ENCODE results near the gene TTC31. TPM values are rescaled to one million over a fixed set of nuclear protein-coding genes. Genes with fewer than 3 reads are reported as not detected.

Gene TTC31
- total and polyA plus RNA-seq, 7 donors, result 5.4 to 13.2 (median 9.4) TPM

DNA sequence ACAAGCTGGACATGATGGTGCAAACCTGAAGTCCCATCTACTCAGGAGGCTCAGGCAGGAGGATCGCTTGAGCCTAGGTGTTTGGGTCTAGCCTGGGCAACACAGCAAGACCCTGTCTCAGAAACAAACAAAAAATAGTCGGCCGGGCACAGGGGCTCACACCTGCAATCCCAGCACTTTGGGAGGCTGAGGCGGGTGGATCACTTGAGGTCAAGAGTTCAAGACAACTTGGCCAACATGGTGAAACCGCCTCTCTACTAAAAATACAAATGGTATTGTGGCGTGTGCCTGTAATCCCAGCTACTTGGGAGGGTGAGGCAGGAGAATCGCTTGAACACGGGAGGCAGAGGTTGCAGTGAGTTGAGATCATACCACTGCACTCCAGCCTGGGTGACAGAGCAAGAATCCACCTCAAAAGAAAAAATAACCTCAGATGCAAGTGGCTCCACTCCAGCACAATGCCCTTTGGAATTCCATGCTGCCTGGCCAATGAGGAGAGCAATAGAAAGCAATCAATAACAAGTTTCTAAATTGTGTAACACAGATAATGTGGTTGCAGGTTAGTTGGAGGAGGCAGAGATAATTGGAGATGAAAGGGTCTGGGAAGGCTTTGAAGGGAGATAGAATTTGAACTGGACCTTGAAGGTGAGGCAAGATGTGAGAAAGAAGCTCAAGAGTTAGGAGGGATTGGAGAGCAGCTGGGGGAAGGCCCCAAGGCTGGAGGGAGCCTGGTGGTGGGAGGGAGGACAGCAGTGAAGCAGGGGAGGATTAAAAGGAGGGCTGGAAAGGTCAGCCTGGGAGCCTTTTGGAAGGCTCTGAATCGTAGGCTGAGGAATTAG, 6.0 kb downstream of the TTC31 start:
- TF ChIP-seq, protein P1, sequence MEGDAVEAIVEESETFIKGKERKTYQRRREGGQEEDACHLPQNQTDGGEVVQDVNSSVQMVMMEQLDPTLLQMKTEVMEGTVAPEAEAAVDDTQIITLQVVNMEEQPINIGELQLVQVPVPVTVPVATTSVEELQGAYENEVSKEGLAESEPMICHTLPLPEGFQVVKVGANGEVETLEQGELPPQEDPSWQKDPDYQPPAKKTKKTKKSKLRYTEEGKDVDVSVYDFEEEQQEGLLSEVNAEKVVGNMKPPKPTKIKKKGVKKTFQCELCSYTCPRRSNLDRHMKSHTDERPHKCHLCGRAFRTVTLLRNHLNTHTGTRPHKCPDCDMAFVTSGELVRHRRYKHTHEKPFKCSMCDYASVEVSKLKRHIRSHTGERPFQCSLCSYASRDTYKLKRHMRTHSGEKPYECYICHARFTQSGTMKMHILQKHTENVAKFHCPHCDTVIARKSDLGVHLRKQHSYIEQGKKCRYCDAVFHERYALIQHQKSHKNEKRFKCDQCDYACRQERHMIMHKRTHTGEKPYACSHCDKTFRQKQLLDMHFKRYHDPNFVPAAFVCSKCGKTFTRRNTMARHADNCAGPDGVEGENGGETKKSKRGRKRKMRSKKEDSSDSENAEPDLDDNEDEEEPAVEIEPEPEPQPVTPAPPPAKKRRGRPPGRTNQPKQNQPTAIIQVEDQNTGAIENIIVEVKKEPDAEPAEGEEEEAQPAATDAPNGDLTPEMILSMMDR (IDR thresholded peaks at IDR 0.05), result no peak
- intact Hi-C loops (cut with DNase I), result no loop called here
- no peak overlapping the region for H3K4me3 ChIP-seq
- H3K27me3 ChIP-seq (ENCODE audit: insufficient read depth in 3 of 3, low read length in 2 of 3), result no peaks in the 10 kb centered on the region
- peaks cover 9 to 85% of the 10 kb centered on the region in 2 donors for H3K36me3 ChIP-seq (ENCODE audit: insufficient read depth in 1 of 2, low read depth in 1 of 2)
- H3K9me3 ChIP-seq, result no peaks in the 10 kb centered on the region
- DNase-seq (no peak), ATAC-seq (no peak)
- peaks cover 3% of the 10 kb centered on the region for H3K4me1 ChIP-seq
- WGBS, 3 donors, result 88 to 93% (median 91%) methylated on average over 9 of the region's 9 CpGs
- no peak overlapping the region for H3K27ac ChIP-seq

DNA sequence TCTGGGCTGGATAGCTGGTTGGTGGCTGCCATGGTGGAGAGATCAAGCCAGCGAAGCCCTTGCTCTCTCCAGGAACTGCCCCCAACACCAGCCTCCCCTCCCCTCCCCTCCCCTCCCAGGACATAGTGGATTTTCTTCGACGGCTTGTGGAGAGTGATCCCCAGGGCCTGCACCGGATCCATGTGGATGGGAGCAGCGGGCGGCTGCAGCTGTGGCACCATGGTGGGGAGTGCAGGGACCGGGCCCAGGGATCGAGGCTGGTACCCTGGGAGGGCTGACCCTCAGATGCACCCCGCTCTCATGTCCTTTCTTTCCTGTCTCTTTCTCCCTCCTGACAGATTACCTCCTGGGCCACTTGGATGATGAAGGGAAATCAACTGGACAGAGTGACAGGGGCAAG, 7.0 kb downstream of the TTC31 start:
- no peaks in the 10 kb centered on the region for H3K9me3 ChIP-seq
- 88 to 89% (median 89%) methylated on average over 9 of the region's 9 CpGs for WGBS, 3 donors
- TF ChIP-seq, protein P1 (IDR thresholded peaks at IDR 0.05), result no peak
- no peak overlapping the region for H3K27ac ChIP-seq
- no peaks in the 10 kb centered on the region for H3K27me3 ChIP-seq (ENCODE audit: insufficient read depth in 3 of 3, low read length in 2 of 3)
- H3K4me3 ChIP-seq, result no peak overlapping the region
- intact Hi-C loops (cut with DNase I), result no loop called here
- H3K36me3 ChIP-seq (ENCODE audit: insufficient read depth in 1 of 2, low read depth in 1 of 2), result peaks cover 12 to 91% of the 10 kb centered on the region in 2 donors
- H3K4me1 ChIP-seq, result no peaks in the 10 kb centered on the region
- no peak for ATAC-seq
- no peak for DNase-seq

DNA sequence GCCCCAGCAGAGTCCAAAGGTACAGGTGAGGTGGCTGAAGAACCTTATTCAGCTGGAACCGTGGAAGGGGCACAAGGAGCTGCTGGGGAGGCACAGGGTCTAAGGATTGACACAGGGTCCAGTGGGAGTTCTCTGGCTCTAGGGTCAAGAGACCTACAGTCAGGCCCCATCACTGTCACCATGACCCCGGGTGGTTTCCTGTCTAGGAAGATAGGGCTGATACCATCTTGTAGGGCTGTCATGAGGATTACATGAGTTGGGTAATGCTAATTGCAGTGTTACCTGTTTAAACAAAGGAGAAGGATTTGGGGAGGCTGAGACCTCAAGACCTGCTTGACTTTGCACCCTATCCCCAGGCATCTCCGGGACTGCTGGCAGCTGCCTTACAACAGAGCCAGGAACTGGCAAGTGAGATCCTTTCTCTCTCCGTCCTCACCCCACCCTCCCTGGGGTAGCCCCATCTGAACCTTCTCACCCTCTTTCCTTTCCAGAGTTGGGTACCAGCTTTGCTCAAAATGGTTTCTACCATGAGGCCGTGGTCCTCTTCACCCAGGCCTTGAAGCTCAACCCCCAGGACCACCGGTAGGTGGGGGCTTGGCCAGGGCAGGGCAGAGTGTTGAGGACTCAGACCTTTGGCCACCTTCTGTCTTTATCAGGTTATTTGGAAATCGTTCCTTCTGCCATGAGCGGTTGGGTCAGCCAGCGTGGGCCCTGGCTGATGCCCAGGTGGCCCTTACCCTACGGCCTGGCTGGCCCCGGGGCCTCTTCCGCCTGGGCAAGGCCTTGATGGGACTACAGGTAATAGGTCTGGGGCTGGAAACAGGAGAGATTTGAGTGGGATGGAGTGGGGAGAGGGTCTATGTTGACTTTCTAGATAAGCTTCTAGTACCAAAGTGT, 9.0 kb downstream of the TTC31 start:
- TF ChIP-seq, protein P1 (IDR thresholded peaks at IDR 0.05), result no peak
- no peak for ATAC-seq
- no peak for DNase-seq
- WGBS, 3 donors, result 92 to 94% (median 92%) methylated on average over 12 of the region's 12 CpGs
- no peak overlapping the region for H3K4me3 ChIP-seq
- peaks cover 12 to 72% of the 10 kb centered on the region in 2 donors for H3K36me3 ChIP-seq (ENCODE audit: insufficient read depth in 1 of 2, low read depth in 1 of 2)
- H3K27ac ChIP-seq, result no peak overlapping the region
- no peaks in the 10 kb centered on the region for H3K9me3 ChIP-seq
- H3K4me1 ChIP-seq, result no peaks in the 10 kb centered on the region
- intact Hi-C loops (cut with DNase I), result no loop called here
- peaks cover 0 to 3% (median 2%) of the 10 kb centered on the region in 3 donors for H3K27me3 ChIP-seq (ENCODE audit: insufficient read depth in 3 of 3, low read length in 2 of 3)

DNA sequence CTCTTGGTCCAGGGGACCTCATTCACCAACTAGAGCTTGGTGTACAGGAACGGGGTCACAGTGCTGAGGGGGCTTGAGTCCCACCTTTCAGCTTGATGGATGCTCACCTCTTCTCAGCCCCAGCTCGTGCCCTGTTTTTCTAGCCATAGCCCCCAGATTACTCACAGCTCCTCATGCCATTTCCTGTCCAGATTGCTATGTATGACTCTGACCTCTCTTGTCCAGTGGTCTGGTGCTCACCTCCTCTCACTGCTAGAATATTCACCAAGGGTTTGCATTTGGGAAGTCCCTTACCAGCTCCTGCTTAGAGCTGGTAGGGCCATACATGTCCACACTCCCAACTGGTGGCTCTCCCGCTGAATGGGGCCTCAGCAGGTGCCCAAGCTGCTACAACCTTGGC, 10.7 kb downstream of the TTC31 start:
- ATAC-seq (no peak), DNase-seq (no peak)
- TF ChIP-seq, protein P1 (IDR thresholded peaks at IDR 0.05), result no peak
- Histone ChIP-seq H3K27ac (no peak overlapping the region), H3K4me3 (no peak overlapping the region), H3K36me3 (ENCODE audit: insufficient read depth in 1 of 2, low read depth in 1 of 2) (peaks cover 12 to 56% of the 10 kb centered on the region in 2 donors), H3K4me1 (peaks cover 10% of the 10 kb centered on the region), H3K27me3 (ENCODE audit: insufficient read depth in 3 of 3, low read length in 2 of 3) (peaks cover 0 to 19% (median 14%) of the 10 kb centered on the region in 3 donors), H3K9me3 (no peaks in the 10 kb centered on the region)
- 90 to 92% (median 90%) methylated on average over 3 of the region's 3 CpGs for WGBS, 3 donors
- intact Hi-C loops (cut with DNase I), result no loop called here
